Mammary epithelial cell (primary cell): ENCODE data around the gene BRWD1.

Experiments
- CTCF ChIP-seq, 2 donors: IDR thresholded peaks in 1 of 2; conservative IDR thresholded peaks in 1 of 2; 2 replicates each; pipeline ENCODE4 v1.5.1; 2011 to 2012; ENCODE audit warnings: inconsistent platforms in 2 of 2, low read length in 2 of 2, mild to moderate bottlenecking in 2 of 2, control low read depth in 1 of 2, low read depth in 1 of 2; ENCODE audit not compliant: insufficient read depth in 1 of 2; ENCODE audit errors: extremely low read depth in 1 of 2
- EZH2 ChIP-seq: IDR thresholded peaks from 2 replicates; pipeline ENCODE4 v1.6.1; 2012; ENCODE audit warnings: low read length, inconsistent platforms, borderline replicate concordance

- TF ChIP-seq CTCF (conservative IDR thresholded peaks at IDR 0.05 in 1 of 2, IDR thresholded peaks at IDR 0.05 in 1 of 2; ENCODE audit: extremely low read depth in 1 of 2, insufficient read depth in 1 of 2, low read depth in 1 of 2, low read length in 2 of 2) = no peak
- TF ChIP-seq EZH2 = no peak
Measured at GRCh38 chr21:39161064-39161463, 152.4 kb downstream of the BRWD1 start.
